Measurements from ENCODE around the gene MEG3. TPM values are rescaled to one million over a fixed set of nuclear protein-coding genes. Genes with fewer than 3 reads are reported as not detected.
"Not testable (repeated sequence)": the region's sequence is repeated elsewhere in the genome, so short reads cannot be mapped to it uniquely, and the experiment has no call there.

MEG3 gene
- total and polyA plus RNA-seq, 2 donors (not counting 3 experiments of a cell fraction or from before 2014, with no cell fraction given), result 378 to 508 TPM

DNA sequence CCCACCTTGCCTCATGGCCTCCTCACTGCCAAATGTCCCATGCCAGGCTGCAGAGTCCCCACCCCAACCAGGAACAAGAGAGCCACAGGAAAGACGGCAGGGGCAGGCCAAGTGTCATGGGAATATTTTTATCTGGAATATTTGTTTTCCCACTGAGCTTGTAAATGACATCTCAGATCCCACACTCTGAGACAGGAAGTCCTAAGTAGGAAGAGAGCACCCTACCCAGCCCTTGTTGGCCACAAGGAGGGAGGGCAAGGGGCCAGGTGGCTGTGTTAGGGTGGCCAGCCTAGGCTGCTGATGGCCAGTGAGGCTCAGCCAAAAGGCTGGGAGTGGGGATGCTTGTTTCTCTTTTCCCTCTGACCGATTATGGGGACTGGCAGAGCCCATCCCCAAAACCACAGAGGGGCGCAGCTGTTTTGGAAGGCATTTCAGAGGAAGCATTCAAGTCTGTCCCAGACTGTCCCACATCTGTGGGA is 7.7 kb upstream of the MEG3 start:
- dilution Hi-C loops (cut with MboI; ENCODE audit: extremely low pct_ligation_motif_present, low sequenced_read_pairs) (no loop called here), intact Hi-C loops (cut with micrococcal nuclease) (loop anchor here (5.0 kb wide), 1 partner anchor 106 kb away; no protein-coding TSS in a partner anchor)
- H3K4me1 ChIP-seq (ENCODE audit: control insufficient read depth, extremely low read depth, insufficient read depth, low read length), result peaks cover 9% of the 10 kb centered on the region
- FAIRE-seq, result no peak
- H3K36me3 ChIP-seq (ENCODE audit: control insufficient read depth in 2 of 2, extremely low read depth in 1 of 2, insufficient read depth in 2 of 2, low read length in 2 of 2), result no peaks in the 10 kb centered on the region
- no peaks in the 10 kb centered on the region for H3K9me3 ChIP-seq (replicated peaks; ENCODE audit: control insufficient read depth, insufficient read depth, low read length)
- TF ChIP-seq FOS (IDR thresholded peaks at IDR 0.05; ENCODE audit: borderline replicate concordance, insufficient read depth, low read length) (no peak), MYC (IDR thresholded peaks at IDR 0.05; ENCODE audit: low read depth, low read length) (no peak), JUN (IDR thresholded peaks at IDR 0.05; ENCODE audit: borderline replicate concordance, insufficient read depth, insufficient read length, low read depth) (no peak), GATA2 (IDR thresholded peaks at IDR 0.05; ENCODE audit: insufficient read depth, insufficient read length, low read depth, low read length) (no peak), MAX (IDR thresholded peaks at IDR 0.05; ENCODE audit: insufficient read depth, insufficient read length) (no peak), POLR2AphosphoS5 (IDR thresholded peaks at IDR 0.05; ENCODE audit: insufficient read depth, low read depth, low read length) (no peak), POLR2A (IDR thresholded peaks at IDR 0.05; ENCODE audit: low read depth, low read length) (no peak), EZH2 (IDR thresholded peaks at IDR 0.05; ENCODE audit: borderline replicate concordance, low read depth, low read length, severe bottlenecking) (no peak)
- TF ChIP-seq, protein P1, sequence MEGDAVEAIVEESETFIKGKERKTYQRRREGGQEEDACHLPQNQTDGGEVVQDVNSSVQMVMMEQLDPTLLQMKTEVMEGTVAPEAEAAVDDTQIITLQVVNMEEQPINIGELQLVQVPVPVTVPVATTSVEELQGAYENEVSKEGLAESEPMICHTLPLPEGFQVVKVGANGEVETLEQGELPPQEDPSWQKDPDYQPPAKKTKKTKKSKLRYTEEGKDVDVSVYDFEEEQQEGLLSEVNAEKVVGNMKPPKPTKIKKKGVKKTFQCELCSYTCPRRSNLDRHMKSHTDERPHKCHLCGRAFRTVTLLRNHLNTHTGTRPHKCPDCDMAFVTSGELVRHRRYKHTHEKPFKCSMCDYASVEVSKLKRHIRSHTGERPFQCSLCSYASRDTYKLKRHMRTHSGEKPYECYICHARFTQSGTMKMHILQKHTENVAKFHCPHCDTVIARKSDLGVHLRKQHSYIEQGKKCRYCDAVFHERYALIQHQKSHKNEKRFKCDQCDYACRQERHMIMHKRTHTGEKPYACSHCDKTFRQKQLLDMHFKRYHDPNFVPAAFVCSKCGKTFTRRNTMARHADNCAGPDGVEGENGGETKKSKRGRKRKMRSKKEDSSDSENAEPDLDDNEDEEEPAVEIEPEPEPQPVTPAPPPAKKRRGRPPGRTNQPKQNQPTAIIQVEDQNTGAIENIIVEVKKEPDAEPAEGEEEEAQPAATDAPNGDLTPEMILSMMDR (IDR thresholded peaks at IDR 0.05; ENCODE audit: extremely low read depth in 1 of 2, insufficient read depth in 1 of 2, low read depth in 1 of 2, low read length in 2 of 2), result no peak
- H3K9ac ChIP-seq (replicated peaks; ENCODE audit: extremely low read depth, insufficient read depth, low read length), result no peak overlapping the region
- no peaks in the 10 kb centered on the region for H4K20me1 ChIP-seq (replicated peaks; ENCODE audit: control insufficient read depth, extremely low read depth, insufficient read depth, low read length)
- no peak overlapping the region for H3K27ac ChIP-seq (ENCODE audit: insufficient read depth, low read depth, low read length)
- H3K4me3 ChIP-seq (replicated peaks in 1 of 3; ENCODE audit: insufficient read depth in 1 of 3, low read depth in 1 of 3, low read length in 3 of 3), result no peak overlapping the region
- H2AFZ ChIP-seq (ENCODE audit: low read depth, low read length), result no peak overlapping the region
- POLR2A ChIA-PET, result no interaction called here
- no peaks in the 10 kb centered on the region for H3K9me1 ChIP-seq (replicated peaks; ENCODE audit: control insufficient read depth, extremely low read depth, insufficient read depth, low read length)
- CTCF ChIA-PET, result interaction anchor here (1.1 to 1.5 kb wide), 2 partner anchors 14 to 32 kb away, joined by 3 to 4 read pairs; no protein-coding TSS in a partner anchor
- no peaks in the 10 kb centered on the region for H3K79me2 ChIP-seq (ENCODE audit: control insufficient read depth, insufficient read depth, low read length)
- no peaks in the 10 kb centered on the region for H3K27me3 ChIP-seq (ENCODE audit: control insufficient read depth in 2 of 2, insufficient read depth in 2 of 2, low read length in 2 of 2)
- no peak overlapping the region for H3K4me2 ChIP-seq (ENCODE audit: insufficient read depth, low read length)
- no peak for DNase-seq (ENCODE audit: low read depth, low spot score)
- no TSS peak for BruUV-seq (replicated peaks)

DNA sequence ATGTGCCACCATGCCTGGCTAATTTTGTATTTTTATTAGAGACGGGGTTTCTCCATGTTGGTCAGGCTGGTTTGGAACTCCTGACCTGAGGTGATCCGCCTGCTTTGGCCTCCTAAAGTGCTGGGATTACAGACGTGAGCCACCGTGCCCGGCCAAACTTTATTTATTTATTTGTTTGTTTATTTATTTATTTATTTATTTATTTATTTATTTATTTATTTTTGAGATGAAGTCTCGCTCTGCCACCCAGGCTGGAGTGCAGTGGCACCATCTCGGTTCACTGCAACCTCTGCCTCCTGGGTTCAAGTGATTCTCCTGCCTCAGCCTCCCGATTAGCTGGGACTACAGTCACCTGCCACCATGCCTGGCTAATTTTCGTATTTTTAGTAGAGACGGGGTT is 7.0 kb upstream of the MEG3 start:
- DNase-seq (ENCODE audit: low read depth, low spot score); H2AFZ ChIP-seq (ENCODE audit: low read depth, low read length); H3K9me1 ChIP-seq (replicated peaks; ENCODE audit: control insufficient read depth, extremely low read depth, insufficient read depth, low read length); POLR2A ChIA-PET; H3K4me1 ChIP-seq (ENCODE audit: control insufficient read depth, extremely low read depth, insufficient read depth, low read length); H3K36me3 ChIP-seq (ENCODE audit: control insufficient read depth in 2 of 2, extremely low read depth in 1 of 2, insufficient read depth in 2 of 2, low read length in 2 of 2); H3K9me3 ChIP-seq (replicated peaks; ENCODE audit: control insufficient read depth, insufficient read depth, low read length); FAIRE-seq; H3K4me3 ChIP-seq (replicated peaks in 1 of 3; ENCODE audit: insufficient read depth in 1 of 3, low read depth in 1 of 3, low read length in 3 of 3); H3K79me2 ChIP-seq (ENCODE audit: control insufficient read depth, insufficient read depth, low read length); H3K27ac ChIP-seq (ENCODE audit: insufficient read depth, low read depth, low read length); H3K27me3 ChIP-seq (ENCODE audit: control insufficient read depth in 2 of 2, insufficient read depth in 2 of 2, low read length in 2 of 2); dilution Hi-C loops (cut with MboI; ENCODE audit: extremely low pct_ligation_motif_present, low sequenced_read_pairs); H3K9ac ChIP-seq (replicated peaks; ENCODE audit: extremely low read depth, insufficient read depth, low read length); BruUV-seq (replicated peaks); H3K4me2 ChIP-seq (ENCODE audit: insufficient read depth, low read length); H4K20me1 ChIP-seq (replicated peaks; ENCODE audit: control insufficient read depth, extremely low read depth, insufficient read depth, low read length): not testable (repeated sequence)
- intact Hi-C loops (cut with micrococcal nuclease), result loop anchor here (5.0 kb wide), 1 partner anchor 107 kb away; no protein-coding TSS in a partner anchor
- CTCF ChIA-PET, result interaction anchor here (1.1 to 1.5 kb wide), 2 partner anchors 14 to 32 kb away, joined by 3 to 4 read pairs; no protein-coding TSS in a partner anchor
